Liver (tissue), 9 donors: ENCODE results near the gene SLC7A6. TPM values are rescaled to one million over a fixed set of nuclear protein-coding genes. Genes with fewer than 3 reads are reported as not detected.

Experiments
- DNase-seq: peaks from one replicate; pipeline ENCODE4 v3.0.0-alpha.2; 2017; ENCODE audit warnings: low spot score
- H3K27ac ChIP-seq, 2 donors: one replicate each; pipeline ENCODE4 v1.7.0; 2013; ENCODE audit warnings: inconsistent platforms in 2 of 2, low read length in 2 of 2, control low read depth in 1 of 2, low read depth in 1 of 2, mild to moderate bottlenecking in 1 of 2
- H3K27me3 ChIP-seq, 4 donors: one replicate each; pipeline versions ENCODE4 v1.6.1 to v1.7.0; 2013; ENCODE audit warnings: low read length in 3 of 4, inconsistent platforms in 1 of 4, mild to moderate bottlenecking in 1 of 4, moderate library complexity in 1 of 4; ENCODE audit not compliant: control insufficient read depth in 4 of 4, insufficient read depth in 4 of 4
- H3K36me3 ChIP-seq, 4 donors: one replicate each; pipeline versions ENCODE4 v1.6.1 to v1.7.0; 2013; ENCODE audit warnings: low read length in 3 of 4, mild to moderate bottlenecking in 3 of 4, low read depth in 1 of 4, moderate library complexity in 1 of 4; ENCODE audit not compliant: control insufficient read depth in 4 of 4, insufficient read depth in 3 of 4
- H3K4me1 ChIP-seq, 4 donors: one replicate each; pipeline versions ENCODE4 v1.6.1 to v1.7.0; 2013; ENCODE audit warnings: low read length in 3 of 4, mild to moderate bottlenecking in 3 of 4, moderate library complexity in 1 of 4; ENCODE audit not compliant: control insufficient read depth in 4 of 4, insufficient read depth in 4 of 4
- H3K4me3 ChIP-seq, 3 donors: one replicate each; pipeline versions ENCODE4 v1.6.1 to v1.7.0; 2013; ENCODE audit warnings: low read length in 3 of 3, control low read depth in 1 of 3, low read depth in 1 of 3, mild to moderate bottlenecking in 1 of 3
- H3K9ac ChIP-seq, 2 donors: one replicate each; pipeline ENCODE4 v1.7.0; 2013; ENCODE audit warnings: low read length in 2 of 2, mild to moderate bottlenecking in 2 of 2, moderate library complexity in 2 of 2, control low read depth in 1 of 2, low read depth in 1 of 2
- H3K9me3 ChIP-seq, 4 donors: one replicate each; pipeline versions ENCODE4 v1.6.1 to v1.7.0; 2013; ENCODE audit warnings: low read length in 3 of 4; ENCODE audit not compliant: control insufficient read depth in 4 of 4
- EGR1 ChIP-seq, 2 donors: IDR thresholded peaks; 2 replicates each; pipeline ENCODE4 v1.6.1; 2016 to 2018; ENCODE audit warnings: antibody characterized with exemption in 2 of 2, low read depth in 2 of 2
- FOXA1 ChIP-seq: IDR thresholded peaks from 2 replicates; pipeline ENCODE4 v1.6.1; 2016; ENCODE audit warnings: antibody characterized with exemption
- FOXA2 ChIP-seq: IDR thresholded peaks from 2 replicates; pipeline ENCODE4 v1.6.1; 2016; ENCODE audit warnings: antibody characterized with exemption
- GABPA ChIP-seq, 2 donors: IDR thresholded peaks in 1 of 2; conservative IDR thresholded peaks in 1 of 2; 2 replicates each; pipeline ENCODE4 v1.6.1; 2016; ENCODE audit warnings: antibody characterized with exemption in 2 of 2, mild to moderate bottlenecking in 1 of 2, moderate library complexity in 1 of 2
- HNF4A ChIP-seq, 2 donors: conservative IDR thresholded peaks; 2 replicates each; pipeline ENCODE4 v1.6.1; 2016; ENCODE audit warnings: antibody characterized with exemption in 2 of 2, mild to moderate bottlenecking in 2 of 2
- HNF4G ChIP-seq: IDR thresholded peaks from 2 replicates; pipeline ENCODE4 v1.6.1; 2016; ENCODE audit warnings: antibody characterized with exemption
- JUND ChIP-seq, 2 donors: IDR thresholded peaks; 2 replicates each; pipeline ENCODE4 v1.6.1; 2016; ENCODE audit warnings: antibody characterized with exemption in 2 of 2
- NR2F2 ChIP-seq: IDR thresholded peaks from 2 replicates; pipeline ENCODE4 v1.6.1; 2016; ENCODE audit warnings: antibody characterized with exemption
- RAD21 ChIP-seq, 2 donors: IDR thresholded peaks; 2 replicates each; pipeline ENCODE4 v1.6.1; 2016; ENCODE audit warnings: antibody characterized with exemption in 2 of 2, mild to moderate bottlenecking in 2 of 2
- RXRA ChIP-seq, 2 donors: IDR thresholded peaks; 2 replicates each; pipeline ENCODE4 v1.6.1; 2017 to 2018; ENCODE audit warnings: antibody characterized with exemption in 2 of 2, mild to moderate bottlenecking in 1 of 2
- SP1 ChIP-seq: IDR thresholded peaks from 2 replicates; pipeline ENCODE4 v1.6.1; 2018; ENCODE audit warnings: antibody characterized with exemption, mild to moderate bottlenecking
- TAF1 ChIP-seq: conservative IDR thresholded peaks from 2 replicates; pipeline ENCODE4 v1.6.1; 2016; ENCODE audit warnings: antibody characterized with exemption, mild to moderate bottlenecking
- YY1 ChIP-seq: IDR thresholded peaks from 2 replicates; pipeline ENCODE4 v1.6.1; 2016; ENCODE audit warnings: antibody characterized with exemption, mild to moderate bottlenecking
- WGBS: extraction: QIAGEN DNeasy Blood & Tissue Kit; methylation state at CpG from one replicate; pipeline ENCODE4 v1.1.7; 2013; 5-methylcytosine and 5-hydroxymethylcytosine counted together
- polyA plus RNA-seq, 2 donors: library from polyadenylated mRNA; stranded (reverse) in 1 of 2; unstranded in 1 of 2; fragments of 200-250 nt in 1 of 2; fragments of >200 nt in 1 of 2; fragmentation: Nextera tagmentation in 1 of 2; extraction: Ambion mirVana in 1 of 2; gene quantifications; one replicate each; pipeline versions ENCODE4 v1.2.1 to v1.2.3, GENCODE V29; 2013 to 2015
- total RNA-seq, 2 donors: library from RNA; depleted of rRNA; stranded (reverse); fragments of >200 nt; gene quantifications; one replicate each; pipeline ENCODE4 v1.2.3, GENCODE V29; 2014
- TF ChIP-seq, protein P1 (sequence below): IDR thresholded peaks from 2 replicates; pipeline ENCODE4 v1.6.1; 2016; ENCODE audit warnings: antibody characterized with exemption
- TF ChIP-seq, protein P2 (sequence below): IDR thresholded peaks from 2 replicates; pipeline ENCODE4 v1.6.1; 2016; ENCODE audit warnings: antibody characterized with exemption
- TF ChIP-seq, protein P3 (sequence below): fragments of 150-350 bp; IDR thresholded peaks from 2 replicates; pipeline ENCODE4 v1.5.1; 2017; ENCODE audit warnings: improper control_type of control experiment, low read depth, low read length; ENCODE audit not compliant: missing input control
- TF ChIP-seq, protein P4 (sequence below): IDR thresholded peaks from 2 replicates; pipeline ENCODE4 v1.6.1; 2016; ENCODE audit warnings: antibody characterized with exemption, mild to moderate bottlenecking
- TF ChIP-seq, protein P5 (sequence below): IDR thresholded peaks from 2 replicates; pipeline ENCODE4 v1.6.1; 2016; ENCODE audit warnings: antibody characterized with exemption
- donor health status: healthy.
- donor health status: healthy.
- donor health status: healthy.
- donor health status: healthy.
- donor health status: healthy.

Gene SLC7A6
- total and polyA plus RNA-seq, 4 donors = 1.2 to 4.9 (median 1.9) TPM

DNA sequence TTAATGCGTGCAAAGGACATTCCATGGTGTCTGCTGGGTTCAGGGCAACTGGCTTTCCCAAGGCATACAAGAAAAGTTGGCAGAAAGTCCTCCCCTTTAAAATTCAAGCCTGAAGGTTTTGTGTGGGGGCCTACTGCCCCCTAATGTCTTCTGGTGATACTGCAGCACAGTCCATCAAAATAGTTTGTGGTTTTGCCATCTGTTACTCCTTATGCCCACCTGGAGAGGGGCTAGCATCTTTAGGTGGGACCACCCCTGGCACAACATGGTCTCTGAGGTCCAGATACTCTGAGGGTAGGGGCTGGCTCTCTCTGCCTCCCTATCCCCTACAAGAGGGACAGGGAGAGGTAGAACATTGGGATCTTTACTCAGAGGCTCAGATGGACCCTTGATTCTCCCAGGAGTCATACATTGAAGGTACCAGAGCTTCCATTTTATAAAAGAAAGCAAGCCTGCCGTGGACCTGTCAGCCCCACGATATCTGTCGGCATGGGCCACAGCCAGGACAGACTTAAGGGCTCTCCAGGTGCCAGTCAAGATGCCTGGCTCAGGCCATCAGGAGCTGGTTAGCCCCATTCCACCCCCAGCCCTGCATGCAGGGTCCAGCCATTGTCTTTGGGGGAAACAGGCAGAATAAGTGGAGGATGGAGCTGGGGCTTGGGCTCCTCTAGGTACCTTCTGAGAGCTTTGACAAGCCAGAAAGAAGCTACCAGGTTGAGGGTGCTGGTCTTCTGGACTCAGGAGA, 34.7 kb upstream of the SLC7A6 start:
- TF ChIP-seq, protein P1, sequence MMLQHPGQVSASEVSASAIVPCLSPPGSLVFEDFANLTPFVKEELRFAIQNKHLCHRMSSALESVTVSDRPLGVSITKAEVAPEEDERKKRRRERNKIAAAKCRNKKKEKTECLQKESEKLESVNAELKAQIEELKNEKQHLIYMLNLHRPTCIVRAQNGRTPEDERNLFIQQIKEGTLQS = no peak
- TF ChIP-seq RAD21 (IDR thresholded peaks at IDR 0.05) = peak; percentile 93
- TF ChIP-seq, protein P2, sequence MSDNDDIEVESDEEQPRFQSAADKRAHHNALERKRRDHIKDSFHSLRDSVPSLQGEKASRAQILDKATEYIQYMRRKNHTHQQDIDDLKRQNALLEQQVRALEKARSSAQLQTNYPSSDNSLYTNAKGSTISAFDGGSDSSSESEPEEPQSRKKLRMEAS = no peak
- no peak for TF ChIP-seq NR2F2
- no peak for TF ChIP-seq FOXA2
- peak in 1 of 2 donors; percentile 21 for TF ChIP-seq HNF4A (conservative IDR thresholded peaks at IDR 0.05)
- TF ChIP-seq, protein P3, sequence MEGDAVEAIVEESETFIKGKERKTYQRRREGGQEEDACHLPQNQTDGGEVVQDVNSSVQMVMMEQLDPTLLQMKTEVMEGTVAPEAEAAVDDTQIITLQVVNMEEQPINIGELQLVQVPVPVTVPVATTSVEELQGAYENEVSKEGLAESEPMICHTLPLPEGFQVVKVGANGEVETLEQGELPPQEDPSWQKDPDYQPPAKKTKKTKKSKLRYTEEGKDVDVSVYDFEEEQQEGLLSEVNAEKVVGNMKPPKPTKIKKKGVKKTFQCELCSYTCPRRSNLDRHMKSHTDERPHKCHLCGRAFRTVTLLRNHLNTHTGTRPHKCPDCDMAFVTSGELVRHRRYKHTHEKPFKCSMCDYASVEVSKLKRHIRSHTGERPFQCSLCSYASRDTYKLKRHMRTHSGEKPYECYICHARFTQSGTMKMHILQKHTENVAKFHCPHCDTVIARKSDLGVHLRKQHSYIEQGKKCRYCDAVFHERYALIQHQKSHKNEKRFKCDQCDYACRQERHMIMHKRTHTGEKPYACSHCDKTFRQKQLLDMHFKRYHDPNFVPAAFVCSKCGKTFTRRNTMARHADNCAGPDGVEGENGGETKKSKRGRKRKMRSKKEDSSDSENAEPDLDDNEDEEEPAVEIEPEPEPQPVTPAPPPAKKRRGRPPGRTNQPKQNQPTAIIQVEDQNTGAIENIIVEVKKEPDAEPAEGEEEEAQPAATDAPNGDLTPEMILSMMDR = peak; percentile 86
- TF ChIP-seq SP1 = no peak
- TF ChIP-seq YY1 = no peak
- TF ChIP-seq RXRA (IDR thresholded peaks at IDR 0.05) = no peak
- no peak for TF ChIP-seq TAF1
- no peak for TF ChIP-seq JUND (IDR thresholded peaks at IDR 0.05)
- TF ChIP-seq, protein P4, sequence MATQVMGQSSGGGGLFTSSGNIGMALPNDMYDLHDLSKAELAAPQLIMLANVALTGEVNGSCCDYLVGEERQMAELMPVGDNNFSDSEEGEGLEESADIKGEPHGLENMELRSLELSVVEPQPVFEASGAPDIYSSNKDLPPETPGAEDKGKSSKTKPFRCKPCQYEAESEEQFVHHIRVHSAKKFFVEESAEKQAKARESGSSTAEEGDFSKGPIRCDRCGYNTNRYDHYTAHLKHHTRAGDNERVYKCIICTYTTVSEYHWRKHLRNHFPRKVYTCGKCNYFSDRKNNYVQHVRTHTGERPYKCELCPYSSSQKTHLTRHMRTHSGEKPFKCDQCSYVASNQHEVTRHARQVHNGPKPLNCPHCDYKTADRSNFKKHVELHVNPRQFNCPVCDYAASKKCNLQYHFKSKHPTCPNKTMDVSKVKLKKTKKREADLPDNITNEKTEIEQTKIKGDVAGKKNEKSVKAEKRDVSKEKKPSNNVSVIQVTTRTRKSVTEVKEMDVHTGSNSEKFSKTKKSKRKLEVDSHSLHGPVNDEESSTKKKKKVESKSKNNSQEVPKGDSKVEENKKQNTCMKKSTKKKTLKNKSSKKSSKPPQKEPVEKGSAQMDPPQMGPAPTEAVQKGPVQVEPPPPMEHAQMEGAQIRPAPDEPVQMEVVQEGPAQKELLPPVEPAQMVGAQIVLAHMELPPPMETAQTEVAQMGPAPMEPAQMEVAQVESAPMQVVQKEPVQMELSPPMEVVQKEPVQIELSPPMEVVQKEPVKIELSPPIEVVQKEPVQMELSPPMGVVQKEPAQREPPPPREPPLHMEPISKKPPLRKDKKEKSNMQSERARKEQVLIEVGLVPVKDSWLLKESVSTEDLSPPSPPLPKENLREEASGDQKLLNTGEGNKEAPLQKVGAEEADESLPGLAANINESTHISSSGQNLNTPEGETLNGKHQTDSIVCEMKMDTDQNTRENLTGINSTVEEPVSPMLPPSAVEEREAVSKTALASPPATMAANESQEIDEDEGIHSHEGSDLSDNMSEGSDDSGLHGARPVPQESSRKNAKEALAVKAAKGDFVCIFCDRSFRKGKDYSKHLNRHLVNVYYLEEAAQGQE = no peak
- no peak for TF ChIP-seq GABPA (IDR thresholded peaks at IDR 0.05 in 1 of 2, conservative IDR thresholded peaks at IDR 0.05 in 1 of 2)
- TF ChIP-seq, protein P5, sequence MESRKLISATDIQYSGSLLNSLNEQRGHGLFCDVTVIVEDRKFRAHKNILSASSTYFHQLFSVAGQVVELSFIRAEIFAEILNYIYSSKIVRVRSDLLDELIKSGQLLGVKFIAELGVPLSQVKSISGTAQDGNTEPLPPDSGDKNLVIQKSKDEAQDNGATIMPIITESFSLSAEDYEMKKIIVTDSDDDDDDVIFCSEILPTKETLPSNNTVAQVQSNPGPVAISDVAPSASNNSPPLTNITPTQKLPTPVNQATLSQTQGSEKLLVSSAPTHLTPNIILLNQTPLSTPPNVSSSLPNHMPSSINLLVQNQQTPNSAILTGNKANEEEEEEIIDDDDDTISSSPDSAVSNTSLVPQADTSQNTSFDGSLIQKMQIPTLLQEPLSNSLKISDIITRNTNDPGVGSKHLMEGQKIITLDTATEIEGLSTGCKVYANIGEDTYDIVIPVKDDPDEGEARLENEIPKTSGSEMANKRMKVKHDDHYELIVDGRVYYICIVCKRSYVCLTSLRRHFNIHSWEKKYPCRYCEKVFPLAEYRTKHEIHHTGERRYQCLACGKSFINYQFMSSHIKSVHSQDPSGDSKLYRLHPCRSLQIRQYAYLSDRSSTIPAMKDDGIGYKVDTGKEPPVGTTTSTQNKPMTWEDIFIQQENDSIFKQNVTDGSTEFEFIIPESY = no peak
- no peak for TF ChIP-seq EGR1 (IDR thresholded peaks at IDR 0.05; ENCODE audit: low read depth in 2 of 2)
- no peak for TF ChIP-seq HNF4G
- no peak for TF ChIP-seq FOXA1
- no peak overlapping the region for H3K27ac ChIP-seq
- H3K4me1 ChIP-seq = peaks cover 18 to 71% (median 61%) of the 10 kb centered on the region in 4 donors
- 55% methylated on average over 4 of the region's 4 CpGs for WGBS
- no peaks in the 10 kb centered on the region for H3K9me3 ChIP-seq
- no peak overlapping the region for H3K9ac ChIP-seq
- DNase-seq = peak; percentile 65
- H3K27me3 ChIP-seq = no peaks in the 10 kb centered on the region
- H3K36me3 ChIP-seq = peaks cover 9 to 38% (median 20%) of the 10 kb centered on the region in 4 donors
- H3K4me3 ChIP-seq = no peak overlapping the region
